Activated naive CD8-positive, alpha-beta T cell treated with anti-CD3 and anti-CD28 coated beads for 36 hours (primary cell): Measurements from ENCODE around the gene TRIP4. TPM values are rescaled to one million over a fixed set of nuclear protein-coding genes. Genes with fewer than 3 reads are reported as not detected.
A peak's percentile ranks its signal among the peaks of the same experiment; 100 is the strongest.
"Not testable (repeated sequence)": the region's sequence is repeated elsewhere in the genome, so short reads cannot be mapped to it uniquely, and the experiment has no call there.

Experiments
- DNase-seq: peaks from one replicate; pipeline ENCODE4 v3.0.0; 2021
- H3K27ac Mint-ChIP-seq: one replicate; pipeline ENCODE4 v1.8.0; 2022; ENCODE audit warnings: mild to moderate bottlenecking, moderate library complexity, mixed read lengths
- H3K27me3 Mint-ChIP-seq: one replicate; pipeline ENCODE4 v1.8.0; 2022; ENCODE audit warnings: mild to moderate bottlenecking, mixed read lengths
- H3K36me3 Mint-ChIP-seq: one replicate; pipeline ENCODE4 v1.8.0; 2021; ENCODE audit warnings: mild to moderate bottlenecking, mixed read lengths
- H3K4me1 Mint-ChIP-seq: one replicate; pipeline ENCODE4 v1.8.0; 2021; ENCODE audit warnings: mixed read lengths
- H3K4me3 Mint-ChIP-seq: one replicate; pipeline ENCODE4 v1.8.0; 2022; ENCODE audit warnings: mild to moderate bottlenecking, moderate library complexity, mixed read lengths
- H3K9me3 Mint-ChIP-seq: one replicate; pipeline ENCODE4 v1.8.0; 2022; ENCODE audit warnings: mixed read lengths
- total RNA-seq, 2 experiments: library from RNA; stranded (reverse); gene quantifications; one replicate each; pipeline ENCODE4 v1.2.3, GENCODE V29; 2021

Gene TRIP4
- 10 to 100 TPM; 18.0 to 18.4 TPM for total RNA-seq

DNA sequence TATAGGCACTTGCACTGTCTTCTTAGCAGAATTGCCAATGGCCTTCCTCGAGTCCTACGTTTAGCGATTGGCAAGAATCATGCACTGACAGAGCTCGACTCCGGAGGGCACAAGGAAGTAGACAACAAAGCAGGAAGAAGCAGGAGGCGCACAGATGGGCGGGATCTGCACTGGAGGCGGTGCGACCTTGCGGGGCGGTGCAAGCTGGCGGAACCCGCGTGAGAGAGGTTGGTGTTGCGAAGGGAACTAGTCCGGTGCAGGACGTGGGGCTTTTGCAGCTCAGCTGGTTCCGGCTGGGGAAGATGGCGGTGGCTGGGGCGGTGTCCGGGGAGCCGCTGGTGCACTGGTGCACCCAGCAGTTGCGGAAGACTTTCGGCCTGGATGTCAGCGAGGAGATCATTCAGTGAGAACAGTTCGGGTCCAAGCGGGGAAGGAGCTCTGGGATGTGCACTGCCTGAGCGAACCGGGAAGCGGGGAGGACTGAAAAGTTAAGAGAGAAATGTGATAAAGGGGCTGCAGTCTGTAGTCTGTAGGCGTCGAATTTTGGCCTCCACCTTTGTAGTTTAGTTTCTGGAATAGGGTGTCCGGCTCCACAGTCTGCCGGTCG is at the start of gene TRIP4:
TSS of gene TRIP4 (plus strand) at position 275 of the 607 bp plus-strand sequence. CDS start at position 303, 28 bp downstream.
- Mint-ChIP-seq H3K36me3 (peaks cover 5% of the 10 kb centered on the region), H3K4me1 (peaks cover 11% of the 10 kb centered on the region), H3K27ac (peak within 1 kb of the TSS; percentile 88), H3K9me3 (no peaks in the 10 kb centered on the region), H3K4me3 (peak within 1 kb of the TSS; percentile 96), H3K27me3 (no peaks in the 10 kb centered on the region)
- DNase-seq, result peak; percentile 96

DNA sequence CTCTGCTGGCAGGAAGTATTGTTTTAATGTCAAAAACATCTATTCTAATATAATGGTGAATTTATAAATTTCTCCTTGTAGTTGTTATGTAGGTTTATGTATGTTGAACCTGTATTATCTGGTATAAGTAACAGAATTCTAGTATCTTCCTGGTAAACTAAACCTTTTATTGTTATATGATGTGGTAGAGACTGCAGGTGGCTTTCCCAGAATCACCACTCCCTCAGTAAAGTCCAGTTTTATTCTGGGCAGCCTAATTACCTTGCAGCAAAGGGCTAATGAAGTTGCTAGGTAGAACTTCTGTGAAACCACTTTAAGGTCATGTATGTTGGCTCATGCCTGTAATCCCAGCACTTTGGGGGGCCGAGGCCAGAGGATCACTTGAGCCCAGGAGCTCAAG is 47.3 kb upstream of the TRIP4 start:
- DNase-seq, result no peak
- Mint-ChIP-seq H3K27me3 (no peaks in the 10 kb centered on the region), H3K4me3 (no peak overlapping the region), H3K27ac (no peak overlapping the region), H3K9me3 (no peaks in the 10 kb centered on the region), H3K36me3 (peaks cover 9% of the 10 kb centered on the region), H3K4me1 (peaks cover 27% of the 10 kb centered on the region)

- no peak for DNase-seq
- Mint-ChIP-seq H3K36me3 (peaks cover 9% of the 10 kb centered on the region), H3K9me3 (no peaks in the 10 kb centered on the region), H3K27ac (no peak overlapping the region), H3K4me3 (no peak overlapping the region), H3K27me3 (no peaks in the 10 kb centered on the region), H3K4me1 (peaks cover 18% of the 10 kb centered on the region)
Observed at GRCh38 chr15:64341961-64342360, 45.7 kb upstream of the TRIP4 start.

DNA sequence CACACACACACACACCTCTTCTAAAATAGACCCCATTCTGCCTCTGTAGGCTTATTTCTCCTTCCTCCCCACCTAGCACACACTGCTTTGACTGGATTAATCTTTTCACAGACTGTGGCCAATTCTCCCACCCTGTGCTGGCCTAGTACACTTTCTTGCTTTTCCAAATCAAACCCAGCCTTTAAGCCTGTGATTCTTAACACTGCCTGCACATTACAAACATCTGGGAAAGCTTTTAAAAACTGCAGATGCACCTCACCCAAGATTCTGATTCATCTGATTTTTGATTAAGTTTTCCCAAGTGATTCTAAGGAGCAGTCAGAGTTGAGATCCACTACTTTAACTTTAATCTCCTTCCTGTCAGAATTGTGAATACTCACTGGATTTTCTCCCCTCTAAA is 44.4 kb upstream of the TRIP4 start:
- Mint-ChIP-seq H3K9me3 (no peaks in the 10 kb centered on the region), H3K4me3 (no peak overlapping the region), H3K4me1 (peaks cover 16% of the 10 kb centered on the region), H3K36me3 (peaks cover 14% of the 10 kb centered on the region), H3K27ac (no peak overlapping the region), H3K27me3 (no peaks in the 10 kb centered on the region)
- DNase-seq, result no peak

- Mint-ChIP-seq H3K36me3 (peaks cover 14% of the 10 kb centered on the region), H3K27me3 (no peaks in the 10 kb centered on the region), H3K27ac (no peak overlapping the region), H3K9me3 (no peaks in the 10 kb centered on the region), H3K4me3 (no peak overlapping the region), H3K4me1 (peaks cover 16% of the 10 kb centered on the region)
- no peak for DNase-seq
Observed at GRCh38 chr15:64343841-64344240, 43.8 kb upstream of the TRIP4 start.

DNA sequence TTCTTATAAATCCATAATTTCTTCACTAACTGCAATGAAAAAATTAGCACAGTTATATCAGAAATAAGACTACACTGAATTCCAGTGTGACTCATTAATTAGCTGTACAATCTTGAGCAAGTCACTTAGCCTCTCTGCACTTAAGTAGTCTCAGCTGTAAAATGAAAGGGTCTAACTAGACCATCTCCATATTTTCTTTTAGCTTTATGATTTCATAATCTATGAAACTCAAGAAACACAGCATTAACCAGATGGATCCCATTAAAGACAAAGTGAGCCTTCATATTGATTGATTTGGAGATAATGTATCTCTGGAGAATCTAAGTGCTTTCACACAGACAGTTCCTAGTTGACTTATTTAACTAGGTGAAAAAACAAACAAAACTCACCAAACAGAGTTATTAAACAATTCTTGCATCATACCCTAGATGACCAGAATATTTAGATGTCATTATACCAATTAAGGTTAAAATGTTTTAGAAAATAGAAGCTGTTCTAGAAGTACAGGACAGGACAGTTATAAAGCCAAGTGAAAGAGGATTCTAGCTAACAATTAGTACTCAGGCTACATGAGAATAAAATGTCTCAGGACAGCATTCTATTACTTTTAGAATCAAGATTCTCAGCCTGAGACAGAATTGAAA is 42.9 kb upstream of the TRIP4 start:
- Mint-ChIP-seq H3K27me3 (no peaks in the 10 kb centered on the region), H3K4me1 (peaks cover 18% of the 10 kb centered on the region), H3K4me3 (no peak overlapping the region), H3K9me3 (no peaks in the 10 kb centered on the region), H3K36me3 (peaks cover 13% of the 10 kb centered on the region), H3K27ac (no peak overlapping the region)
- DNase-seq, result no peak

GRCh38 chr15:64346242-64346641 is 41.4 kb upstream of the TRIP4 start:
- DNase-seq, H3K9me3 Mint-ChIP-seq, H3K27ac Mint-ChIP-seq, H3K4me3 Mint-ChIP-seq, H3K27me3 Mint-ChIP-seq: not testable (repeated sequence)
- Mint-ChIP-seq H3K36me3 (peaks cover 15% of the 10 kb centered on the region), H3K4me1 (peaks cover 22% of the 10 kb centered on the region)

DNA sequence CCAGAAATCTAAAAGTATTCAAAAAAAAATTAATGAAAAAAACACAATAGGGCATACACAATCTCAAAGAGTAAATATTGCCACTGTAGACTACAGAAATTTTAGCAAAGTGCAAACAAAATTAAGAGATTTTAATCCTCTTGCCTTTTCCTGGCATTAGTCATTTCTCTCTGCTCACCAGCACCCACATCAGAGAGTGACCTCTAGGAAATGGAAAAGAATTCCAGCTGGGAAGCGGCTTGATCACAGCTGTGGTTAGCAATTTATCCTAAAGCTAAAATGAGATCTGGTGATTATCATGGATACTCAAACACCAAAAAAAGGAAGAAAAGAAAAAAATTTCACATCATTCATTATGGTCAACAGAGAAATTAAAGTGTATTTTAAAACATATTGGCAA is 39.2 kb upstream of the TRIP4 start:
- H3K27me3 Mint-ChIP-seq, result no peaks in the 10 kb centered on the region

DNA sequence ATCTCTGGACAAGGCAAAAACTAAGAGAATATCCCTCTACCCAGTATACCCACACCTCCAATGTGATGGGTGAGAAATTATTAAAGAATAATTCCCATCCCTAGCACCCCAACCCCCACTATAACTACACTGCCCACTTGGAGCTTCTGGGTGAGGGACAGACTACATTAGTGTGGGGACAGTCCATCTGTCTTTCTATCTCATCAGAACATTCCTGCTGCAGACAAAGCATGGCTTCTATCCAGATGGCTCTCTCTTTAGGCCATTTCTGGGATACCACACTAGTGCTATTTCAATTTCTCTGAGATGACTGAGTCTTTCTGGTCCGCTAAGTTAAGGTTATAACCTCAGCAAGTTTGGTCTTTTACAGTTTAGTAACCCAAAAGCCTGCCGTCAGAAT is 38.3 kb upstream of the TRIP4 start:
- Mint-ChIP-seq H3K9me3 (no peaks in the 10 kb centered on the region), H3K36me3 (peaks cover 10% of the 10 kb centered on the region)

More for the DNA sequence above, 39.2 kb upstream of the TRIP4 start:
- Mint-ChIP-seq H3K36me3 (peaks cover 10% of the 10 kb centered on the region), H3K9me3 (no peaks in the 10 kb centered on the region), H3K4me3 (no peak overlapping the region), H3K27ac (no peak overlapping the region), H3K4me1 (peaks cover 24% of the 10 kb centered on the region)
- DNase-seq, result no peak

DNA sequence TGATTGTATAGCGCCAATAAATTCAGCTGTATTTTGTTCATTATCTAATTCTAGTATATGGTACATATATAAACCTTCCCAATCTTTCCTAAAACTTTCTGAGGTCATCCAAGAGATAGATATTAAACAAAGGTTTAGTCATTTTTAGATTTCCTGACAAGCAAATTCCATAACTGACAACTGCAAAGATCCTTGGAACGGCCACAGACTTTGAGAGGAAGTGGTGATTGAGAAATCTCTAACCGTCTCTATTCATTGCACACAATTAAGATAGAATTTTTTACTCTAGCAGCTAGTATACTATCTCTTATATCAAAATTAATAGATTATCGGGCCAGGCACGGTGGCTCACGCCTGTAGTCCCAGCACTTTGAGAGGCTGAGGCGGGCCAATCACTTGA is 36.4 kb upstream of the TRIP4 start:
- H3K9me3 Mint-ChIP-seq, result no peaks in the 10 kb centered on the region
- H3K36me3 Mint-ChIP-seq, result peaks cover 10% of the 10 kb centered on the region
- H3K4me3 Mint-ChIP-seq, result no peak overlapping the region
- no peak for DNase-seq
- H3K27ac Mint-ChIP-seq, result no peak overlapping the region
- H3K4me1 Mint-ChIP-seq, result peaks cover 22% of the 10 kb centered on the region
- no peaks in the 10 kb centered on the region for H3K27me3 Mint-ChIP-seq

More for the DNA sequence above, 38.3 kb upstream of the TRIP4 start:
- DNase-seq, result no peak
- no peaks in the 10 kb centered on the region for H3K27me3 Mint-ChIP-seq
- H3K4me1 Mint-ChIP-seq, result peaks cover 24% of the 10 kb centered on the region
- no peak overlapping the region for H3K4me3 Mint-ChIP-seq
- no peak overlapping the region for H3K27ac Mint-ChIP-seq

GRCh38 chr15:64354688-64355344 is 32.8 kb upstream of the TRIP4 start:
- no peaks in the 10 kb centered on the region for H3K27me3 Mint-ChIP-seq
- DNase-seq, result no peak
- H3K36me3 Mint-ChIP-seq, result peaks cover 2% of the 10 kb centered on the region
- no peaks in the 10 kb centered on the region for H3K9me3 Mint-ChIP-seq
- peak overlapping the region; percentile 96 for H3K4me3 Mint-ChIP-seq
- peak overlapping the region; percentile 94 for H3K27ac Mint-ChIP-seq
- H3K4me1 Mint-ChIP-seq, result peaks cover 25% of the 10 kb centered on the region

DNA sequence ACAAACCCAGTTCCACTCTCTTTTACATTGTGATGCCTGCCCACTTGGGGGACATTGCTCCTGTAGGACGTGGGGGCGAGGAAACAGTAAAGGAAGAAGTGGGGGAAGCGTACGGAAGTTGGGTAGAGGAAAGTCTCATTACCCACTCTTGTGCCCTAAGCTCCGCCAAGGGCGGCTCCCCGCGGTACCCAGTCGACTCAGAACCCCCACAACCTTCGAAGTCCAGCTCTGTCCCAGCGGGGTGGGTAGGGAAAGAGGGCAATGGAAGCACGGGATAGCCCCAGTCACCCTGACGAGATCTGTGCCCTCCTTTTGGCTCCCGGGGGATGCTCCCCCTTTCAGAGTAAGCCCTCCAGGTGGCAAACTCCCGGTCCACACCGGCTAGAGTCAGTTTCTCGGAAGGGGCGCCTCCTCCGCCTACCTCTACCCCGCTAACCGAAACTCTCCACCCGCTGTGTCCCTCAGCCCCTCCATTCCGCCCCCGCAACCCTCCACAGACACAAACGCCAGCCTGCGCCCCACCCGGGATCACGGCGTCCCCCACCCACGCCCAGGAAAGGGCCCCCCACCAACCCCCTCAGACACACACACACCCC is 32.2 kb upstream of the TRIP4 start:
- no peaks in the 10 kb centered on the region for H3K27me3 Mint-ChIP-seq
- no peaks in the 10 kb centered on the region for H3K9me3 Mint-ChIP-seq

DNA sequence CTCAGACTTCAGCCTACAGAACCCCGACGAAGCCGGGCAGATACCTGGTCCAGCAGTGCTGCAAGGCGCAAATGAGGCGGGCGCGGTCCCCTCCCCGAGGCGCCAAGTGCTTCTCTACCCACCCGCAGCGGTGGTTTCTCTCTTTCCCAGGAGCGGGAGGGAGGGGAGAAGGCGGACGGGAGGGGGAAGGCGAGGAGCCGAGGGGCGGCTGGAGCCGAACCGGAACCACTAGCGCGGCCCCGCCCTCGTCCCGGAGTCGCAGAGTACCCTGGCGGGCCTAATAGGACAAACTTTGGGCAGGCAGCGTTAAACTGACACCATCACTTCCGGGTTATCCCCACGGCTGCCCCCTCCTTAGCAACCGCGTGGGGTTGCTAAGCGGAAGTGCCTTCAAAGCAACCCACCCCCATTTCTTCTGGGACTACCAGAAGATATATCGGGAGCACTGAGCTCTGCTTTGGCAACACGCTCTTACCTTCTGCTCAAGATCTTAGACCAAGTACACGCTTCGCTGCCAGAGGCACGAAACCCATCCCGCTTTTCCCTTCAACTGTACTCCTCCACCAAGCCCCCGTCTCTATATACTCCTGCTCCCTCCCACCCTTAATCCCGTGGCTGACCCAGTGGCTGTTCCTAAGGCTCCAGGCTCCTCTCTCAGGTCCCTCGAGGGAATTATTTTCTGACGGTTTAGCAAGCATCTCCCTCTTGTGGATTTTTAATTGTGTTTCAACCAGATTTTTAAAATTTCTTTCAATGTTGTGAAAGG is 31.5 kb upstream of the TRIP4 start, which contains the start of gene CSNK1G1:
TSS of gene CSNK1G1 (minus strand) at position 230 of the 766 bp plus-strand sequence. CDS start 55,674 bp downstream, outside the sequence.
- peak within 1 kb of the TSS; percentile 96 for H3K4me3 Mint-ChIP-seq
- peak within 1 kb of the TSS; percentile 94 for H3K27ac Mint-ChIP-seq
- peak; percentile 92 for DNase-seq
- H3K4me1 Mint-ChIP-seq, result peaks cover 22% of the 10 kb centered on the region
- H3K9me3 Mint-ChIP-seq, result no peaks in the 10 kb centered on the region
- no peaks in the 10 kb centered on the region for H3K27me3 Mint-ChIP-seq
- peaks cover 3% of the 10 kb centered on the region for H3K36me3 Mint-ChIP-seq

More for the DNA sequence above, 32.2 kb upstream of the TRIP4 start:
- peak overlapping the region; percentile 94 for H3K27ac Mint-ChIP-seq
- H3K4me3 Mint-ChIP-seq, result peak overlapping the region; percentile 96
- H3K4me1 Mint-ChIP-seq, result peaks cover 25% of the 10 kb centered on the region
- H3K36me3 Mint-ChIP-seq, result peaks cover 2% of the 10 kb centered on the region
- DNase-seq, result peak; percentile 59

GRCh38 chr15:64356710-64357040 is 31.0 kb upstream of the TRIP4 start:
- DNase-seq, result no peak
- H3K9me3 Mint-ChIP-seq, result no peaks in the 10 kb centered on the region
- H3K27ac Mint-ChIP-seq, result peak overlapping the region; percentile 94
- peaks cover 4% of the 10 kb centered on the region for H3K36me3 Mint-ChIP-seq
- H3K4me1 Mint-ChIP-seq, result peaks cover 19% of the 10 kb centered on the region
- H3K4me3 Mint-ChIP-seq, result peak overlapping the region; percentile 96
- H3K27me3 Mint-ChIP-seq, result no peaks in the 10 kb centered on the region

DNA sequence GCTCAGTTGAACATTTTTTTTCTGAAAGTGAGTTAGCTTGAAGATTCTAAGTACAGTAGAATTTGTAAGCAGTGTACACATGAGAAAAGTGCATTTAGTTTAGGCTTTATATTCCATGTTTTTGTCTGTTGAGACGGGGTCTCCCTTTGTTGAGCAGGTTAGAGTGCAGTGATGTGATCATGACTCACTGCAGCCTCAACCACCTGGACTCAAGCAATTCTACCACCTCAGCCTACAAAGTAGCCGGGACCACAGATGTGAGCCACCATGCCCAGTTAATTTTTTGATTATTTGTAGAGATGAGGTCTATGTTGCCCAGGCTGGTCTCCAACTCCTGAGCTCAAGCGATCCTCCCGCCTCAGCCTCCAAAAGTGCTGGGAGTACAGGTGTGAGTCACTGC is 26.4 kb upstream of the TRIP4 start:
- H3K27ac Mint-ChIP-seq, result no peak overlapping the region
- H3K4me3 Mint-ChIP-seq, result no peak overlapping the region
- peaks cover 6% of the 10 kb centered on the region for H3K4me1 Mint-ChIP-seq
- H3K9me3 Mint-ChIP-seq, result no peaks in the 10 kb centered on the region
- peaks cover 15% of the 10 kb centered on the region for H3K36me3 Mint-ChIP-seq
- H3K27me3 Mint-ChIP-seq, result no peaks in the 10 kb centered on the region
- no peak for DNase-seq
